Measurements from ENCODE around the gene MYO7A. TPM values are rescaled to one million over a fixed set of nuclear protein-coding genes. Genes with fewer than 3 reads are reported as not detected.

The MYO7A gene
- total and polyA plus RNA-seq, 2 of the 4 experiments (the other 2 are of a cell fraction), result 0.02 TPM; not detected in 1

DNA sequence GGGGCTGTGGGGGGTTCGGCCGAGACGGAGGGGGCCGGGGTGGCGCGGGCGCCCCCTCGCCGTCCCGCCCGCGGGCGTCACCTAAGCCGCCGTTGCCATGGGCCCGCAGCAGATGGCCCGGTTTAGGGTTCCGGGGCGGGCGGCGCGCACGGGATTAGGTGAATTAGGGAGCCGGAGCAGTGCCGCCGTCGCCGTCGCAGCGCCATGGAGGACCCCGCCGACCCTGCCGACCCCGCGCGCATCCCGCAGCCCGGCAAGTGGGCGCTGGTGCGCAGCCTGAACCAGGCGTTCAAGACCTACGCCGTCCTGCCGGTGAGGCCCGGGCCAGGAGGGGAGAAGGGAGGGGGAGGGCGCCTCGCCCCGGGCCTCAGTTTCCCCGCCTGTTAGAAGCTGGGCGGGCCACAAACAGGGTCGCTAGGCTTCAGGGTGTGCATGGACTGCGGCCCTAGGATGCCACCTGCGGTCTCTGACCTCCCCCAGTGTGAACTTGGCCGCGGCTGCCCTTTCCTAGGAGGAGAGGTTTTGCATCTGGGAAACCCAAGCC, 10.1 kb downstream of the MYO7A start:
- ChIA-PET CTCF (no interaction called here), POLR2A (ENCODE audit: unreplicated experiment) (no interaction called here)
- WGBS, 2 experiments (ENCODE audit: extremely low coverage in 2 of 2, insufficient read length in 1 of 2), result 24% methylated on average over 13 of the region's 55 CpGs; no CpG with 5 or more reads in 1 of the 2 experiments
- no peak overlapping the region for H3K14ac ChIP-seq (replicated peaks; ENCODE audit: low read depth, low read length)
- in situ Hi-C loops (cut with MboI; ENCODE audit: low sequenced_read_pairs), result no loop called here
- no peaks in the 10 kb centered on the region for H4K20me1 ChIP-seq (ENCODE audit: insufficient read depth, low read length)
- intact Hi-C loops (cut with micrococcal nuclease), result no loop called here
- TF ChIP-seq, protein P1, sequence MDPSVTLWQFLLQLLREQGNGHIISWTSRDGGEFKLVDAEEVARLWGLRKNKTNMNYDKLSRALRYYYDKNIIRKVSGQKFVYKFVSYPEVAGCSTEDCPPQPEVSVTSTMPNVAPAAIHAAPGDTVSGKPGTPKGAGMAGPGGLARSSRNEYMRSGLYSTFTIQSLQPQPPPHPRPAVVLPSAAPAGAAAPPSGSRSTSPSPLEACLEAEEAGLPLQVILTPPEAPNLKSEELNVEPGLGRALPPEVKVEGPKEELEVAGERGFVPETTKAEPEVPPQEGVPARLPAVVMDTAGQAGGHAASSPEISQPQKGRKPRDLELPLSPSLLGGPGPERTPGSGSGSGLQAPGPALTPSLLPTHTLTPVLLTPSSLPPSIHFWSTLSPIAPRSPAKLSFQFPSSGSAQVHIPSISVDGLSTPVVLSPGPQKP (IDR thresholded peaks at IDR 0.05; ENCODE audit: borderline replicate concordance, low read depth, low read length), result no peak
- TF ChIP-seq, protein P2, sequence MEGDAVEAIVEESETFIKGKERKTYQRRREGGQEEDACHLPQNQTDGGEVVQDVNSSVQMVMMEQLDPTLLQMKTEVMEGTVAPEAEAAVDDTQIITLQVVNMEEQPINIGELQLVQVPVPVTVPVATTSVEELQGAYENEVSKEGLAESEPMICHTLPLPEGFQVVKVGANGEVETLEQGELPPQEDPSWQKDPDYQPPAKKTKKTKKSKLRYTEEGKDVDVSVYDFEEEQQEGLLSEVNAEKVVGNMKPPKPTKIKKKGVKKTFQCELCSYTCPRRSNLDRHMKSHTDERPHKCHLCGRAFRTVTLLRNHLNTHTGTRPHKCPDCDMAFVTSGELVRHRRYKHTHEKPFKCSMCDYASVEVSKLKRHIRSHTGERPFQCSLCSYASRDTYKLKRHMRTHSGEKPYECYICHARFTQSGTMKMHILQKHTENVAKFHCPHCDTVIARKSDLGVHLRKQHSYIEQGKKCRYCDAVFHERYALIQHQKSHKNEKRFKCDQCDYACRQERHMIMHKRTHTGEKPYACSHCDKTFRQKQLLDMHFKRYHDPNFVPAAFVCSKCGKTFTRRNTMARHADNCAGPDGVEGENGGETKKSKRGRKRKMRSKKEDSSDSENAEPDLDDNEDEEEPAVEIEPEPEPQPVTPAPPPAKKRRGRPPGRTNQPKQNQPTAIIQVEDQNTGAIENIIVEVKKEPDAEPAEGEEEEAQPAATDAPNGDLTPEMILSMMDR (conservative IDR thresholded peaks at IDR 0.05; ENCODE audit: low read depth, low read length), result no peak
- TF ChIP-seq POLR2A (IDR thresholded peaks at IDR 0.05; ENCODE audit: low read depth, low read length), result no peak
- no peak for TF ChIP-seq FOS (IDR thresholded peaks at IDR 0.05; ENCODE audit: low read depth, low read length)
- no peak for TF ChIP-seq BHLHE40 (IDR thresholded peaks at IDR 0.05; ENCODE audit: low read depth, low read length)
- no peak for TF ChIP-seq RCOR1 (IDR thresholded peaks at IDR 0.05; ENCODE audit: insufficient replicate concordance, low read length)
- no peak for TF ChIP-seq SMC3 (IDR thresholded peaks at IDR 0.05; ENCODE audit: low read depth, low read length)
- TF ChIP-seq MXI1 (IDR thresholded peaks at IDR 0.05; ENCODE audit: borderline replicate concordance, low read depth, low read length), result no peak
- no peak for TF ChIP-seq MAZ (IDR thresholded peaks at IDR 0.05; ENCODE audit: borderline replicate concordance, low read depth, low read length)
- no peak overlapping the region; the same call in 1 of the 2 replicates for H3K23ac ChIP-seq (ENCODE audit: low read depth, low read length)
- H2BK15ac ChIP-seq (ENCODE audit: low read depth, low read length), result no peak overlapping the region
- H4K91ac ChIP-seq (ENCODE audit: insufficient read depth, low read depth, low read length), result no peak overlapping the region
- H4K8ac ChIP-seq (ENCODE audit: low read depth in 2 of 2, low read length in 2 of 2), result no peak overlapping the region
- no peak overlapping the region for H3K9ac ChIP-seq (ENCODE audit: low read depth, low read length)
- no peak overlapping the region for H3K4me2 ChIP-seq (ENCODE audit: low read depth, low read length)
- H3K18ac ChIP-seq (ENCODE audit: low read depth, low read length), result no peak overlapping the region
- no peak overlapping the region for H3K4me3 ChIP-seq (ENCODE audit: insufficient read depth, low read depth, low read length)
- H3K36me3 ChIP-seq (ENCODE audit: control insufficient read depth, insufficient read depth, low read length), result no peaks in the 10 kb centered on the region
- no peak overlapping the region for H3K56ac ChIP-seq (ENCODE audit: extremely low read depth, insufficient read depth, low read length)
- H3K27me3 ChIP-seq (ENCODE audit: control insufficient read depth, insufficient read depth, low read length), result peaks cover 5% of the 10 kb centered on the region; the same call in 1 of the 2 replicates
- H2BK120ac ChIP-seq (ENCODE audit: low read depth, low read length), result no peak overlapping the region
- H3K4me1 ChIP-seq (ENCODE audit: control insufficient read depth, insufficient read depth, low read length), result no peaks in the 10 kb centered on the region
- H3K79me1 ChIP-seq (ENCODE audit: low read depth in 1 of 2, low read length in 2 of 2), result no peaks in the 10 kb centered on the region
- DNase-seq, result no peak
- ATAC-seq (ENCODE audit: low read depth), result no peak
- H3K9me1 ChIP-seq (ENCODE audit: insufficient read depth, low read length), result no peaks in the 10 kb centered on the region
- no peak overlapping the region for H4K5ac ChIP-seq (ENCODE audit: low read depth, low read length)
- no peak overlapping the region for H2BK20ac ChIP-seq (ENCODE audit: low read depth, low read length)
- no peak overlapping the region for H2AK5ac ChIP-seq (ENCODE audit: low read depth, low read length)
- H3K4ac ChIP-seq (ENCODE audit: low read depth, low read length), result no peak overlapping the region
- H2AFZ ChIP-seq (replicated peaks; ENCODE audit: low read length, poor library complexity), result no peak overlapping the region
- no peak overlapping the region for H2AK9ac ChIP-seq (replicated peaks; ENCODE audit: low read depth, low read length, poor library complexity)
- dilution Hi-C loops (cut with HindIII; ENCODE audit: low sequenced_read_pairs, unreplicated experiment), result no loop called here
- no peaks in the 10 kb centered on the region for H3K9me3 ChIP-seq (ENCODE audit: control insufficient read depth, insufficient read depth, low read length)
- no peak overlapping the region for H3K27ac ChIP-seq (ENCODE audit: insufficient read depth, low read length)
- no TSS peak for BruUV-seq (replicated peaks)
- no peak overlapping the region for H2BK5ac ChIP-seq (ENCODE audit: low read depth, low read length, poor library complexity, severe bottlenecking)
